BJ (cell line): ENCODE results near the gene CXXC5. TPM values are rescaled to one million over a fixed set of nuclear protein-coding genes. Genes with fewer than 3 reads are reported as not detected.
A peak's percentile ranks its signal among the peaks of the same experiment; 100 is the strongest.

Experiments used
- CTCF ChIA-PET: fragments of 350-600 bp; formaldehyde crosslinking; extraction: SDS; loops from one replicate; lab custom pipeline; 2021; ENCODE audit warnings: antibody characterized with exemption, inconsistent platforms; lab: Yijun Ruan, JAX
- POLR2A ChIA-PET: fragments of 300-600 bp; sonication (Branson Sonifier 250); formaldehyde crosslinking; extraction: SDS; loops from one replicate; lab custom pipeline; 2021; ENCODE audit warnings: antibody characterized with exemption; lab: Charles Lee
- DNase-seq: peaks from one replicate; pipeline ENCODE4 v3.0.0-alpha.2; 2011; ENCODE audit warnings: low read depth
- H3K27me3 ChIP-seq: 2 replicates; pipeline ENCODE4 v1.6.0; 2011; ENCODE audit warnings: low read length; ENCODE audit not compliant: control insufficient read depth, insufficient read depth
- H3K36me3 ChIP-seq: 2 replicates; pipeline ENCODE4 v1.5.1; 2011; ENCODE audit warnings: low read length; ENCODE audit not compliant: control insufficient read depth, insufficient read depth
- H3K4me3 ChIP-seq: 2 replicates; pipeline ENCODE4 v1.5.1; 2011; ENCODE audit warnings: low read depth, mild to moderate bottlenecking, control low read depth, low read length
- polyA plus RNA-seq: library from polyadenylated mRNA; depleted of rRNA; stranded (reverse); fragments of >200 nt; gene quantifications from 2 replicates; pipeline ENCODE4 v1.2.3, GENCODE V29; 2011
- TF ChIP-seq, protein P1 (sequence below): IDR thresholded peaks from 2 replicates; pipeline ENCODE4 v1.5.1; 2011; ENCODE audit warnings: low read depth, mild to moderate bottlenecking, control low read depth, inconsistent platforms, low read length, moderate library complexity; ENCODE audit not compliant: insufficient read depth

Gene CXXC5
- polyA plus RNA-seq, 1 experiment: 50.4 TPM

DNA sequence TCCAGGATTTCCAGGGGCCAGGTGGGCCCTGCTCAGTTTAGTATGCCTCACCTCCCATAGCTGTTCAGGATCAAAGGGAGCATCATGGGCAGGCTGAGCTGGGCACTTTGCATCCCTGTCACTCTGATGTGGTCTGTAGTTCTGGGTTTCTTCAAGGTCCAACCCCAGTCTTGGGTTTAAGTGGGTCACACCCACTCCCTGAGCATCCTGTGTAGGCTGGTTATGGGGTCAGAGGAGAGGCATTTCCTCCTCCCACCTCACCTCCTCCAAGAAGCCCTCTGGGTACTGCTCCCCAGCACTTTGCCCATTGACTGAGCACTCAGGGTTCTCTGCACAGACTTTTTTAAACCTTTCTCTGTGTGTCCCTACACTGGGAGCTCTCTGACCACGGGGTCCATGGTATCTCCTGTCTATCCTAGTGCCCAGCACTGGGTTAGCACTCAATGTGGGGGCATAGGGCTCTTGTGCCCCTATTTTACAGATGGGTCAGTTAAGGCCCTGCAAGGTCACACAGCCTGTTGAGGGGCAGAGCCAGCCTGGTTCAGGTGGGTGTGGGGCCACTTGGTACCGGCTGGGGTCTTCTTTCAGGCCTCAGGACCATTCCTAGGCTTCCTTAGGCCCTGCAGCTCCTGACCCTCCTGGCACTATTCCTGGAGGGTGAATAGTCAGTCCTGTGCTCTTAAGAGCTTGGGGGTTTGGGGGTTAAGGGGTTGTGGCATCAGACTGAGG lies 19.0 kb downstream of the CXXC5 start:
- DNase-seq: no peak
- peaks cover 5% of the 10 kb centered on the region for H3K36me3 ChIP-seq

DNA sequence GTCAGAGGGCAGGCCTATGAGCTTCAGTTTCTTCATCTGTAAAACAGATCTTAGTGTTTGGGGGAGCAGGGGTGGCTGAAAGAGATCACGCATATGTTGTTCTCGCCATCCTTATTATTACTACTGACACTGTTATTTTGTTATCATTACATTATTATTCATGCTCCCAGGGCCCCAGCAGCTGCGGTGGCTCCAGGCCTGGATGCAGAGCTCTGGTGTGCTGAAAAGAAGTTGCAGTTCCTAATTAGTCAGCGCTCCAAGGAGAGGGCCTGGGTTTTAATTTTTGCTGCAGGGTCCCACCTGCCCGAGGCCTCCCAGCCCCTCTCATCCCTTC lies 19.5 kb downstream of the CXXC5 start:
- POLR2A ChIA-PET: no interaction called here
- Histone ChIP-seq H3K4me3 (peak overlapping the region; percentile 18), H3K27me3 (no peaks in the 10 kb centered on the region), H3K36me3 (peaks cover 5% of the 10 kb centered on the region)
- DNase-seq: no peak
- TF ChIP-seq, protein P1, sequence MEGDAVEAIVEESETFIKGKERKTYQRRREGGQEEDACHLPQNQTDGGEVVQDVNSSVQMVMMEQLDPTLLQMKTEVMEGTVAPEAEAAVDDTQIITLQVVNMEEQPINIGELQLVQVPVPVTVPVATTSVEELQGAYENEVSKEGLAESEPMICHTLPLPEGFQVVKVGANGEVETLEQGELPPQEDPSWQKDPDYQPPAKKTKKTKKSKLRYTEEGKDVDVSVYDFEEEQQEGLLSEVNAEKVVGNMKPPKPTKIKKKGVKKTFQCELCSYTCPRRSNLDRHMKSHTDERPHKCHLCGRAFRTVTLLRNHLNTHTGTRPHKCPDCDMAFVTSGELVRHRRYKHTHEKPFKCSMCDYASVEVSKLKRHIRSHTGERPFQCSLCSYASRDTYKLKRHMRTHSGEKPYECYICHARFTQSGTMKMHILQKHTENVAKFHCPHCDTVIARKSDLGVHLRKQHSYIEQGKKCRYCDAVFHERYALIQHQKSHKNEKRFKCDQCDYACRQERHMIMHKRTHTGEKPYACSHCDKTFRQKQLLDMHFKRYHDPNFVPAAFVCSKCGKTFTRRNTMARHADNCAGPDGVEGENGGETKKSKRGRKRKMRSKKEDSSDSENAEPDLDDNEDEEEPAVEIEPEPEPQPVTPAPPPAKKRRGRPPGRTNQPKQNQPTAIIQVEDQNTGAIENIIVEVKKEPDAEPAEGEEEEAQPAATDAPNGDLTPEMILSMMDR: no peak
- CTCF ChIA-PET: interaction anchor here (1.2 to 2.6 kb wide), 4 partner anchors 22 to 98 kb away, joined by 3 to 13 read pairs (median 5); no protein-coding TSS in a partner anchor

More for the DNA sequence above, 19.0 kb downstream of the CXXC5 start:
- no peaks in the 10 kb centered on the region for H3K27me3 ChIP-seq
- POLR2A ChIA-PET: no interaction called here
- TF ChIP-seq, protein P1: no peak
- no peak overlapping the region for H3K4me3 ChIP-seq
- CTCF ChIA-PET: interaction anchor here (0.9 to 2.6 kb wide), 7 partner anchors 13 to 98 kb away, joined by 3 to 13 read pairs (median 5); no protein-coding TSS in a partner anchor

DNA sequence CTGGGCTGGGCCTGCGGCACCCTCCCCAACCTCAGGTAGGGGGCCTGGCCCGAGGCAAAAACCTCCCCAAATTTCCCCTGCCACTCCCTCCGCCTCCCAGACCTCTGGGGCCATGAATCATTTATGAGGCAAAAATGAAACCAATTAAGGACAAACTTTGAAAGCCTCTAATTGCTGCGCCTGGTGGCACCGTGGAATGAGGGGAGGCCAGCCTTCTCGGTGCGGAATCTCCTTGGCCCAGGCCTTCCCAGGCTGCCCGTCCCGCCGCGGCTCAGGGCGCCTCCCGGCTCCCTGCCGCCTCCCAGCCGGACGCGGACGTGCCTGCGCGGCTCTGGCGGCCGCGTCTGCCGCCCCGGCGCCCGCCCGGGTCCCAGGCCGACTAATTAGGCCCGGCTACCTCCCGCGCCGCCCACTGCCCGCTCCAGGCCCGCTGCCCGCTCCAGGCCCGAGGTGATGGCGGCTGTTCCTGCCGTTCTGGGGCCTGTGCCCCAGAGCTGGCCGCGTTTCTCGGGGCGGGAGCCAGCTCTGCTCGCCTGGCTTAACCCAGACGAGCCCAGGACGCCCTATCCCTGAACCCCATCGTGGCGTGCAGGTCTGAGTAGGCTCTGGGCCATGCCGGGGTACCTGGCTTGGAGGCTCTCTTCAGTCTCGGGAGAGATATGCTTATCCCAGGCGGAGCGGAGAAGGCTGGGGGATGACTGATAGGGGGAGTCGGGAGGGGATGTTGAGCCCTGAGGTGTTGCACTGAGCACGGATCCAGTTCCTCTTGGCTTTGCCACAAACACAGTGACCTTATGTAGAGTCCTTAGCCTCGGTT lies 20.1 kb downstream of the CXXC5 start:
- ChIA-PET POLR2A (no interaction called here), CTCF (interaction anchor here (1.0 to 2.6 kb wide), 4 partner anchors 10 to 97 kb away, joined by 3 to 13 read pairs (median 5); no protein-coding TSS in a partner anchor)
- H3K4me3 ChIP-seq: peak overlapping the region; percentile 18
- TF ChIP-seq, protein P1: no peak
- H3K36me3 ChIP-seq: peaks cover 5% of the 10 kb centered on the region
- H3K27me3 ChIP-seq: no peaks in the 10 kb centered on the region
- DNase-seq: no peak

DNA sequence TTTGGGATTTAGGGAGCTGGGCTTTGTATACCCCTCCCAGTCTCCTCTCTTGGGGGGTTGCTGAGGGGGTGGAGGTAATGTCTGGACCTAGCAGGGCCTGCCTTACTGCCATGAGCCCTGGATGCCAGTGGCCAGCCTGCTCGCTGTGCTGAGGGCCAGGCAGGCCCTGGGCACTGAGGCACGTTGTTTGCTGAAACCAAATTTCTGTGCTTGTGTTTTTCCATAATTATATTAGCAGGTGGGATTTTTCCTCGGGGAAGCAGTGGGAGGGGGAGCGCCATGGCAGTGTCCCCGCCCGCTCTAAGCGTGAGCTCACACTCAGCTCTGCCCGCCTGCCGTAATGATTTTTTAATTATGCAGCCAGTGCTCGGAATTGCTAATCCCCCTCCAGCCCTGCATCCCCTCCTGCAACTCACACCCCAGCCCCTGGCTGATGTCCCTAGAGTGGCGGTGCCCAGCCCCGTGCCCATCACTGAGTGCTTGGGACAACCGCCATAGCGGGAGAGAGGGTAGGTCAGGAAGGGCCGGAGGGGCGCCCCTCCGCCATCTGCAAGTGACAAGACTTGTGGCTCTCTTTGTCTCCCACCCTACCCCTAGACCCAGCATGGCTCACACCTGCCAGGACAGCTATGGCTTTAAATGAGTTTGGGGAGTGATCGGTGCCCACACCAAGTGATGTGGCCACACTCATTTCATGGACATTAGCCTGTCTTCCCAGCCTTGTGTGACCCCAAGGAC lies 20.9 kb downstream of the CXXC5 start:
- no peak for DNase-seq
- Histone ChIP-seq H3K36me3 (peaks cover 5% of the 10 kb centered on the region), H3K4me3 (no peak overlapping the region), H3K27me3 (no peaks in the 10 kb centered on the region)
- CTCF ChIA-PET: interaction anchor here (1.0 to 2.6 kb wide), 7 partner anchors 9 to 97 kb away, joined by 3 to 13 read pairs (median 4); no protein-coding TSS in a partner anchor
- POLR2A ChIA-PET: no interaction called here
- TF ChIP-seq, protein P1: no peak
